Type B pancreatic cell (in vitro differentiated cells): ENCODE data around the gene PARP8. TPM values are rescaled to one million over a fixed set of nuclear protein-coding genes. Genes with fewer than 3 reads are reported as not detected.

Experiments used
- DNase-seq: peaks from one replicate; pipeline ENCODE4 v3.0.0; 2021; ENCODE audit warnings: mixed read lengths; ENCODE audit not compliant: unreplicated experiment; ENCODE audit errors: extremely low spot score
- H3K27ac Mint-ChIP-seq: 2 replicates; pipeline ENCODE4 v1.8.0; 2021; ENCODE audit warnings: mild to moderate bottlenecking, mixed read lengths
- H3K27me3 Mint-ChIP-seq: 2 replicates; pipeline ENCODE4 v1.8.0; 2021; ENCODE audit warnings: mixed read lengths
- H3K36me3 Mint-ChIP-seq: 2 replicates; pipeline ENCODE4 v1.8.0; 2021; ENCODE audit warnings: mixed read lengths
- H3K4me1 Mint-ChIP-seq: one replicate; pipeline ENCODE4 v1.8.0; 2021; ENCODE audit warnings: mixed read lengths; ENCODE audit not compliant: unreplicated experiment
- H3K4me3 Mint-ChIP-seq: 2 replicates; pipeline ENCODE4 v1.8.0; 2021; ENCODE audit warnings: mild to moderate bottlenecking, mixed read lengths
- H3K9me3 Mint-ChIP-seq: 2 replicates; pipeline ENCODE4 v1.8.0; 2021; ENCODE audit warnings: mixed read lengths
- total RNA-seq: library from RNA; stranded (reverse); gene quantifications from 2 replicates; pipeline ENCODE4 v1.2.1, GENCODE V29; 2021; ENCODE audit warnings: low replicate concordance
- TF ChIP-seq, protein P1 (sequence below): fragments of 200-600 bp; sonication (generic); conservative IDR thresholded peaks from 2 replicates; pipeline ENCODE4 v1.5.0; 2021; ENCODE audit warnings: antibody characterized with exemption, mild to moderate bottlenecking

PARP8 gene
- total RNA-seq, 1 donor from 2014 or later: 19.6 TPM

DNA sequence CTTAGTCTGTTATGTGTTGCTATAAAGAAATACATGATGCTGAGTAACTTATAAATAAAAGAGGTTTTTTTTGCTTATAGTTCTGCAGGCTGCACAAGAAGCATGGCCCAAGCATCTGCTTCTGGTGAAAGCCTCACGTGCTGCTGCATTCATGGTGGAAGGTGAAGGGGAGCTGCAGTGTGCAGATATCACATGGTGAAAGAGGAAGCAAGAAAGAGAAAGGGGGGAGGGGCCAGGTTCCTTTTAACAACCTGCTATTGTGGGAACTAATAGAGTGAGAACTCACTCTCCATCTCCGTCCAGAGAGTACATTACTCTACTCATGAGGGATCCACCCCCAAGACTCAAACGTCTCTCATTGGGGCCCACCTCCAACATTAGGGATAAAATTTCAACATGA, 12.5 kb upstream of the PARP8 start:
- Mint-ChIP-seq H3K4me1 (no peaks in the 10 kb centered on the region), H3K27me3 (no peaks in the 10 kb centered on the region), H3K27ac (no peak overlapping the region), H3K9me3 (no peaks in the 10 kb centered on the region), H3K4me3 (no peak overlapping the region), H3K36me3 (no peaks in the 10 kb centered on the region)
- DNase-seq: no peak
- TF ChIP-seq, protein P1, sequence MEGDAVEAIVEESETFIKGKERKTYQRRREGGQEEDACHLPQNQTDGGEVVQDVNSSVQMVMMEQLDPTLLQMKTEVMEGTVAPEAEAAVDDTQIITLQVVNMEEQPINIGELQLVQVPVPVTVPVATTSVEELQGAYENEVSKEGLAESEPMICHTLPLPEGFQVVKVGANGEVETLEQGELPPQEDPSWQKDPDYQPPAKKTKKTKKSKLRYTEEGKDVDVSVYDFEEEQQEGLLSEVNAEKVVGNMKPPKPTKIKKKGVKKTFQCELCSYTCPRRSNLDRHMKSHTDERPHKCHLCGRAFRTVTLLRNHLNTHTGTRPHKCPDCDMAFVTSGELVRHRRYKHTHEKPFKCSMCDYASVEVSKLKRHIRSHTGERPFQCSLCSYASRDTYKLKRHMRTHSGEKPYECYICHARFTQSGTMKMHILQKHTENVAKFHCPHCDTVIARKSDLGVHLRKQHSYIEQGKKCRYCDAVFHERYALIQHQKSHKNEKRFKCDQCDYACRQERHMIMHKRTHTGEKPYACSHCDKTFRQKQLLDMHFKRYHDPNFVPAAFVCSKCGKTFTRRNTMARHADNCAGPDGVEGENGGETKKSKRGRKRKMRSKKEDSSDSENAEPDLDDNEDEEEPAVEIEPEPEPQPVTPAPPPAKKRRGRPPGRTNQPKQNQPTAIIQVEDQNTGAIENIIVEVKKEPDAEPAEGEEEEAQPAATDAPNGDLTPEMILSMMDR: no peak

DNA sequence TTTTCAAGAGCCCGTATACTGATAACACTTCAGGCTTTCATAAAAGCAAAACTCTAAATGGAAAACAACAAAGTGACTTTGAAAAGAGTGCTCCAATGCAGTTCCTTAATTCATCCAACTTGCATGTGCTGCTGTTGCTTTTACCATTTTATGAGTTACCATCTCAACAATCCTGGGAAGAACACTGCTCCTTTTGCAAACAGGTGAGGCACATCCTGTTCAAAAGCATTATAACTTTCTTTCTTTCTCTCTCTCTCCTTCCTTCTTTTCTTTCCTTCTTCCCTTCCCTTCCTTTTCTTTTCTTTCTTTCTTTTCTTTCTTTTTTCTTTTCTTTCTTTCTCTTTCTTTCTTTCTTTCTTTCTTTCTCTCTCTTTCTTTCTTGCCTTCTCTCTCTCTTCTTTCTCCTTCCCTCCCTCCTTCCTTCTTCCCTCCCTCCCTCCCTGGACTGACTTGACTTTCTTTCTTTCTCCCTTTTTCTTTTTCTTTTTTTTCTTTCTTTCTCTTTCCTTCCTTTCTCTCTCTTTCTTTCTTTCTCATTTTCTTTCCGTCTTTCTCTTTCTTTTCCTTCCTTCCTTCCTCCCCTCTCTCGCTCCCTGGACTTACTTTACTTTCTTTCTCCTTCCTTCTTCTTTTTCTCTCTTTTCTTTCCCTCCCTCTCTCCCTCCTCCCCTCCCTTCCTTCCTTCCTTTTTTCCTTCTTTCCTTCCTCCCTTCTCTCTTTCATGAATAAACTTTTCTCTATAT, 11.2 kb upstream of the PARP8 start:
- no peaks in the 10 kb centered on the region for H3K36me3 Mint-ChIP-seq
- no peaks in the 10 kb centered on the region for H3K9me3 Mint-ChIP-seq
- DNase-seq: no peak
- no peak overlapping the region for H3K4me3 Mint-ChIP-seq
- no peaks in the 10 kb centered on the region for H3K4me1 Mint-ChIP-seq
- TF ChIP-seq, protein P1: no peak
- H3K27me3 Mint-ChIP-seq: no peaks in the 10 kb centered on the region
- no peak overlapping the region for H3K27ac Mint-ChIP-seq

DNA sequence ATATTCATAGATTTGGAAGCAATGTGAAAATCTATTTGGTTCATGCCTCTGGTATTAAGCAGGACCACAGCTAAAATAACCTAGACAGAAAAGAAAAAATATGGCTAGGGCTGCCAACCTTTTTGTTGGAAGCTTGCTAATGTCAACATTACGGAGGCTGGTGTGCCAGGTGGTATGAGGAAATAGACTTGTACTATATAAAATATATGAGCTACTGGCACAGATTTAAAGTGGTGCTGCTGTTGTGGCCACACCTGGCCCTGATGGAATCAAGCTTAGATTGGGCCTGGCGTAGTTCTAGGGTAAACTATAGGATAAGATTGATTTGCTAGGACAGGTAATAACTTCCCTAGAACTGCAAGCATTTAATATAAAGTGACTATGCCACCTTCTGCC, 10.6 kb upstream of the PARP8 start:
- Mint-ChIP-seq H3K27me3 (no peaks in the 10 kb centered on the region), H3K27ac (no peak overlapping the region), H3K4me3 (no peak overlapping the region), H3K4me1 (no peaks in the 10 kb centered on the region), H3K9me3 (no peaks in the 10 kb centered on the region), H3K36me3 (no peaks in the 10 kb centered on the region)
- DNase-seq: no peak
- TF ChIP-seq, protein P1: no peak

DNA sequence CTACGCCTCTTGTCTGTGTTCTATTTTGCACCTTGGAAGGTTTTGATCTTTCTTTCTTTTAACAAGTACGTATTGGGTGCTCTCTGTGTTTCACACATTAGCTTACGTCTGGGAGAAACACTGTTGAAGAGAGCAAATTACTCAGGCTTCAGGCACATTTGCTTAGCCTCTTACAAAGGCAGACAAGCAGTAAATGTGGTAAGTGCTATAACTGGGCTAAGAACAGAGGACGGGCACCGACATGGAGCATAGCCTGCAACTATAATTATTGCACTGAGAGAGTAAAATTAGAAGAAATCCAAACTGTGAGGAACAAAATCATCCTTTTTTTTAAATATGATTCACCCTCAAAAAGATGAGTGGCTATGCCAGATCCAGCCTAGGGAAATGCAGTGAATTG, 9.4 kb upstream of the PARP8 start:
- no peak overlapping the region for H3K4me3 Mint-ChIP-seq
- no peaks in the 10 kb centered on the region for H3K36me3 Mint-ChIP-seq
- H3K27me3 Mint-ChIP-seq: no peaks in the 10 kb centered on the region
- H3K9me3 Mint-ChIP-seq: no peaks in the 10 kb centered on the region
- no peak overlapping the region for H3K27ac Mint-ChIP-seq
- no peak for DNase-seq
- H3K4me1 Mint-ChIP-seq: no peaks in the 10 kb centered on the region
- TF ChIP-seq, protein P1: no peak

DNA sequence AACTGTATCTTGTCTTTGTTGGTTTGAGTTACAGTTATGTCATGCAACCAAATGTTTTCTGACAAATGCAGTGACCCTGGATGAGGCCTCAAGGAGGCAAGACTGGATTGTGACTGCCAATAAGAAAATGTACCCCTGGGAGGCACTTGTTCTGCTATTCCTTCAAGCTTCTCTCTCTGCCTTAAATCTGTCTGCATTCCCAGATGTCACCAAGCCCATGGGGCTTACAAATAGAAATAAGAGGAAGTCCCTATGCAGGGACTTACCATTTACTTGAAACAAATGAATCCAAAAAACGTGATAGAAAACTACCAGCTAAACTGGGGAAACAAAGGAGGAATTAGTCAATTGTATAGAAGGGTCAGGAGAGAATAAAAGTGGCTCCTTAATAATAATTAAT, 8.2 kb upstream of the PARP8 start:
- H3K36me3 Mint-ChIP-seq: no peaks in the 10 kb centered on the region
- TF ChIP-seq, protein P1: no peak
- H3K27ac Mint-ChIP-seq: no peak overlapping the region
- no peak overlapping the region for H3K4me3 Mint-ChIP-seq
- no peaks in the 10 kb centered on the region for H3K9me3 Mint-ChIP-seq
- DNase-seq: no peak
- H3K27me3 Mint-ChIP-seq: no peaks in the 10 kb centered on the region
- no peaks in the 10 kb centered on the region for H3K4me1 Mint-ChIP-seq
